NCI-H1417 treated with DMSO at 0.1 percent for 48 hours (cell line): Measurements from ENCODE around the gene GTF3C2.

ENCODE experiments used
- DNase-seq: peaks from one replicate; lab custom pipeline; 2025; lab: John Stamatoyannopoulos, UW

Gene GTF3C2, protein sequence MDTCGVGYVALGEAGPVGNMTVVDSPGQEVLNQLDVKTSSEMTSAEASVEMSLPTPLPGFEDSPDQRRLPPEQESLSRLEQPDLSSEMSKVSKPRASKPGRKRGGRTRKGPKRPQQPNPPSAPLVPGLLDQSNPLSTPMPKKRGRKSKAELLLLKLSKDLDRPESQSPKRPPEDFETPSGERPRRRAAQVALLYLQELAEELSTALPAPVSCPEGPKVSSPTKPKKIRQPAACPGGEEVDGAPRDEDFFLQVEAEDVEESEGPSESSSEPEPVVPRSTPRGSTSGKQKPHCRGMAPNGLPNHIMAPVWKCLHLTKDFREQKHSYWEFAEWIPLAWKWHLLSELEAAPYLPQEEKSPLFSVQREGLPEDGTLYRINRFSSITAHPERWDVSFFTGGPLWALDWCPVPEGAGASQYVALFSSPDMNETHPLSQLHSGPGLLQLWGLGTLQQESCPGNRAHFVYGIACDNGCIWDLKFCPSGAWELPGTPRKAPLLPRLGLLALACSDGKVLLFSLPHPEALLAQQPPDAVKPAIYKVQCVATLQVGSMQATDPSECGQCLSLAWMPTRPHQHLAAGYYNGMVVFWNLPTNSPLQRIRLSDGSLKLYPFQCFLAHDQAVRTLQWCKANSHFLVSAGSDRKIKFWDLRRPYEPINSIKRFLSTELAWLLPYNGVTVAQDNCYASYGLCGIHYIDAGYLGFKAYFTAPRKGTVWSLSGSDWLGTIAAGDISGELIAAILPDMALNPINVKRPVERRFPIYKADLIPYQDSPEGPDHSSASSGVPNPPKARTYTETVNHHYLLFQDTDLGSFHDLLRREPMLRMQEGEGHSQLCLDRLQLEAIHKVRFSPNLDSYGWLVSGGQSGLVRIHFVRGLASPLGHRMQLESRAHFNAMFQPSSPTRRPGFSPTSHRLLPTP

GRCh38 chr2:27356382-27357181, at the start of gene GTF3C2:
TSS of gene GTF3C2 (minus strand) at chr2:27356764. CDS start at chr2:27343554, 13,210 bp downstream.
- DNase-seq = peak; percentile 98

GRCh38 chr2:27400348-27401135, 44.0 kb upstream of the GTF3C2 start:
- DNase-seq = no peak

DNA sequence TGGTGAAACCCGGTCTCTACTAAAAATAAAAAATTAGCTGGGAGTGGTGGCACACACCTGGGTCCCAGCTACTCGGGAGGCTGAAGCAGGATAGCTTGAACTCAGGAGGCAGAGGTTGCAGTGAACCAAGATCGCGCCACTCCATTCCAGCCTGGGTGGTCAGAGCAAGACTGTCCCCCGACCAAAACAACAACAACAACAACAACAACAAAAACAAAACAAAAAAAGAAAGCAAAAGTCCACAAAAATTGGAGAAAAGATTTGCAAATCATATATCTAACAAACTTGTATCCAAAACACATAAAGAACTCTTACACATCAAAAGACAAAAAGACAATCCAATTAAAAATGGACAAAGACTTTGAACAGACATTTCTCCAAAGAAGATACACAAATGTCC, 42.4 kb upstream of the GTF3C2 start:
- DNase-seq = no peak

GRCh38 chr2:27393225-27393624, 36.7 kb upstream of the GTF3C2 start:
- DNase-seq = no peak

DNA sequence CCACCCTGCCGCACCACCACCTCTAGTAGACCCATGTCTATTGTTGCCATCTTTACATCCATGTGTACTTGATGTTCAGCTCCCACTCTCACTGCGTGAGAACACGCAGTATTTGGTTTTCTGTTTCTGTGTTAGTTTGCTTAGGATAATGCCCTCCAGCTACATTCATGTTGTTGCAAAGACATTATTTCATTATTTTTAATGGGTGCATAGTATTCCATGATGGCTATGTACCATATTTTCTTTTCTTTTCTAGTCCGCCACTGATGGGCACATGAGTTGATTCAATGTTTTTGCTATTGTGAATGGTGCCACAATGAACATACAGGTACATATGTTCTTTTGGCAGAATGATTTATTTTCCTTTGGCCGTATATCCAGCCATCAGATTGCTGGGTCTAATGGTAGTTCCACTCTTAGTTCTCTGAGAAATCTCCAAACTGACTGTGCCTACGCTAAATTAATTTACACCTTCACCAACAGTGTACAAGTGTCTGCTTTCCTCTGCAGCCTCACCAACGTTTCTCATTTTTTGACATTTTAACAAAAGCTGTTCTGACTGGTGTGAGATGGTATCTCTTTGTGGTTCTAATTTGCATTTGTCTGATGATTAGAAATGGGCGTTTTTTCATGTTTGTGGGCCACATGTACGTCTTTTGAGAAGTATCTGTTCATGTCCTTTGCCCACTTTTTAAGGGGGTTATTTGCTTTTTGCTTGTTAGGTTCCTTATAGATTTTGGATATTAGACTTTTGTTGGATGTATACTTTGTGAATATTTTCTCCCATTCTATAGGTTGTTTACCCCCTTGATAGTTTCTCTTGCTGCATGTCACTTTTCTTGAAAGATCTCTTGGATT, 34.5 kb upstream of the GTF3C2 start:
- no peak for DNase-seq

DNA sequence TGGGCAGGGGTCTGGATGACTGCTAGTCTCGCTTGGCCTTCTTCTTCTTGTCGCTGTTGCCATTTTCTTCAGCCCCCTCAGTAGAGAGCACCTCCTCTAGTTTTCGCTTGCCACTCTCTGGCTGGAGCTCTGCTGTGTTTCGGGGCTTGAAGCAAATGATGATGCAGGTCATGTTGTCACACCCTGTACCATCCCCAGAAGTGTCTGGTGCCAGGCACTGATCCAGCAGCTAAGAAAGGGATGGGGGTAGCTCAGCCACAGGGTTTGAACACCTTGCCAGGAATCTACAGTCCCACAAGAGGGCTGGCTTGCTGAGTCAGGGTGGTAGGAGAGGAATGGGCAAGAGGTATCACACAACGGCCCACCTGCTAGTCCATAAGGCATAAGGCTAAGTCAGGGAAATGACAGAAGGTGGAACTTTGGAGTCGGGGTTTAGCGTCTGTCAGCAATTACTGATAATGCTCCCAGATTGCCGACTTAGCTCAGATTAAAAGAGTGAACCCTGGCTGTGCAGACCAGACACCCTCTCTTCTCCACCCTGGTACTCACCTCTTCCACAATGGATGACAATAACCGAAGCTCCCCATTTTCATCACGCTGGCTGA, 25.1 kb upstream of the GTF3C2 start:
- DNase-seq = no peak

- peak; percentile 76 for DNase-seq
Observed at GRCh38 chr2:27380626-27381545, 24.3 kb upstream of the GTF3C2 start, which contains the start of gene ZNF513. TSS of gene ZNF513 (minus strand) at chr2:27380734. CDS start at chr2:27380526, 208 bp downstream.

GRCh38 chr2:27379836-27380625, 23.5 kb upstream of the GTF3C2 start:
- no peak for DNase-seq

DNA sequence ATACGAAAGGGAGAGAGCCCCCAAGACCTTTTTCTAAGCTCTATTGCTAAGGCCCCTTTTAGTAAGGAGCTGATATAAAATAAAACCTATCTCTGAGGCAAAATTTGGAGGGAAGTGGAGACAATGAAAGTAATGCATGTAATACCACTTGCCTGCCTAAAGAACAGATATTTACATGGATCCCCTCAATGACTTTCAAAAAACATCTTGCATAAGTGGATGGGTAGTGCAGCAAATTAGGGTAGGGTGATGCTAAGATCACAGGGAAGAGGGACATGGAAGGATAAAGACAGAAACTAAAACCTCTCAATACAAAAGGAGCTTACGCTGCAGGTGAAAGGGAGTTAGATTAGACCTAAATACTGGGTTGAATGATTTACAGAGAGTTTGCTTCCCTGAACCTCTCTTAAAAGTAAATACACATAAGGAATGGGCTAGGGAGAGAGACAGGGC, 22.8 kb upstream of the GTF3C2 start:
- DNase-seq = no peak

GRCh38 chr2:27378809-27379290, 22.3 kb upstream of the GTF3C2 start:
- no peak for DNase-seq

DNA sequence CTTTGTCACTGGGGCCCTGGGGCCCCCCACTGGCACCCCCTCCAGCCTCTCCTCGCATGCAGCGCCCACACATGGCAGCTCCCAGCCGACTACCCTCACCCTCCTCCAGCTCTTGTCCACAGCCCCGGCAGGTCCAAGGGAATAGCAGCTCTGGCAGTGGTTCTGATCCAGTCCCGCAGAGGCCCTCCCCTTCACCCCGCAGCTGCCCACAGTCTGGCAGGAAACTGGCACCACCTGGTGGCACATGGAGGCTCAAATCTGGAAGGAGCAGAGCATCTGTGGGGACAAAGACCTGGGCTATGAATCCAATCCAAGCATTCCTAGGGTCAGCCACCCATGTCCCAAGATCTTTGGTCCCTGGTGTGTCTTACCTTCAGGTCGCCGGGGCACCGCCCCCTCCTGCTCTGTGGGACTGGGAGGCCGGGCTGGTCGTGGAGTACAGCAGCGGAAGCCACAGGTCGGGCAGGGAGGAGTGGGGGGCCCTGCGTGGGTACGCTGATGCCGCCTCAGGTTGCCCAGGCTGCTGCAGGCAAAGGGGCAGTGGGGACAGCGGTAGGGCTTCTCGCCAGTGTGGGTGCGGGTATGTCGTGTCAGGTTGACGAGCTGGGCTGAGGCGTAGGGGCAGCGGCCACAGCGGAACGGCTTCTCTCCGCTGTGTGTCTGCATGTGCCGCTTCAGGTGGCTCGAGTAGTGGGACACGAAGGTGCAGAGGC, 21.7 kb upstream of the GTF3C2 start:
- DNase-seq = no peak

DNA sequence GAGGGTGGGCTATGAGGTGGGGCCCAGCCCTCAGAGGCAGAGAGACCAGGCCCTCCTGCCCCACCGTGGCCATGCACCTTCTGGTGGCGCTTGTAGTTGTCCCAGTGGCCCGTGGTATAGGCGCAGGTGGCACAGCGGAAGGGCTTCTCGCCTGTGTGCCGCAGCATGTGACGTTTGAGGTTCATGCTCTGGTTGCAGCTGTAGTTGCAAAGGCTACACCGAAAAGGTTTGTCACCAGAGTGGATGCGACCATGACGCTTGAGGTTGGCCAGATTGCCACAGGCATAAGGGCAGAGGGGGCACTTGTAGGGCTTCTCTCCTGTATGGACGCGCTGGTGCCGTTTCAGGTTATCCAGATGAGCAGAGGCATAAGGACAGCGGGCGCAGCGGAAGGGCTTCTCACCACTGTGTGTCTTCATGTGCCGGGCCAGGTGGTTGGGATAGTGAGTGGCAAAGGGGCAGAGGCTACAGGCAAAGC, 21.1 kb upstream of the GTF3C2 start:
- DNase-seq = no peak

- no peak for DNase-seq
Observed at GRCh38 chr2:27376866-27377617, 20.5 kb upstream of the GTF3C2 start.

DNA sequence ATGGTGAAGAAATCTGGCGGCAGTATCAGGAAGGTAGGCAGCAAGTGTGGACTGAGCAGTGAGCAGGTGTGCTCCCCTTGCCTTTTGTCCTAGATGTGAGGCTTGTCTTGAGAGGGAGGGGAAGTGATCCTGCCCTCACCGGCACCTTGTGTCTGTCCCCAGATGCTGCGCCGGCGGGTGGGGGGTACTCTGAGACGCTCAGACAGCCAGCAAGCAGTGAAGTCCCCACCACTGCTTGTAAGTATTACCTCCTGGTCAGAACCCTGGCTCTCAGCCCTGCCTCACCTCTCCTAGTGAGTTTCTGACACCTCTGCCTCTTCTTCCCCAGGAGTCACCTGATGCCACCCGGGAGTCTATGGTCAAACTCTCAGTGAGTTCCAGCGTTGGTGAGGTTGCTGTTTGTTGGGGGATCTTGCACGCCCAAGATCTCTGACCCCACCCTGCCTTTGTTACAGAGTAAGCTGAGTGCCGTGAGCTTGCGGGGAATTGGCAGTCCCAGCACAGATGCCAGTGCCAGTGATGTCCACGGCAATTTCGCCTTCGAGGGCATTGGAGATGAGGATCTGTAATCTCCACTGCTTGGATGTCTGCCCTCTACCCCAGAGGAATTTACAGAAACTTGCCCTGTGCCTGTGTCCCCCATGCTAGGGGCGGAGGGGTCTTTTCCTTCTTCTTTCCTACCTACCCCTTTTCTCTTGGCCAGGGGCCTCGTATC, 19.7 kb upstream of the GTF3C2 start:
- no peak for DNase-seq

DNA sequence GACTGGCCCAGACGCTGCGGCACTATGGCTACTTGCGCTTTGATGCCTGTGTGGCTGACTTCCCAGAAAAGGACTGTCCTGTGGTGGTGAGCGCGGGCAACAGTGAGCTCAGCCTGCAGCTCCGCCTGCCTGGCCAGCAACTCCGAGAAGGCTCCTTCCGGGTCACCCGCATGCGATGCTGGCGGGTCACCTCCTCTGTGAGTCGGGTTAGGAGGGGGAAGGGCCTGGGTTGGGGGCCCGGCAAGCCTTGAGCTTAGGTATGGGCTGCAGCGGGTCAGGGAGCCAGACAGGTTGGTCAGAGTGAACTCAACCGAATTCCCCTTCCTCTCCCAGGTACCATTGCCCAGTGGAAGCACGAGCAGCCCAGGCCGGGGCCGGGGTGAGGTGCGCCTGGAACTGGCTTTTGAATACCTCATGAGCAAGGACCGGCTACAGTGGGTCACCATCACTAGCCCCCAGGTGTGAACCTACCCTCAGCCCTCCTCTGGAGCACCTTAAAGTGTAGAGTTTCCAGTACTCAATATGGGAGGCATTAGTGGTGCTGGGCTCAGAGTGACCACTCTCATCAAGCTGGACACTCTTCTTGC, 19.0 kb upstream of the GTF3C2 start:
- no peak for DNase-seq
